ENCODE data around the gene OTUD5.

DNA sequence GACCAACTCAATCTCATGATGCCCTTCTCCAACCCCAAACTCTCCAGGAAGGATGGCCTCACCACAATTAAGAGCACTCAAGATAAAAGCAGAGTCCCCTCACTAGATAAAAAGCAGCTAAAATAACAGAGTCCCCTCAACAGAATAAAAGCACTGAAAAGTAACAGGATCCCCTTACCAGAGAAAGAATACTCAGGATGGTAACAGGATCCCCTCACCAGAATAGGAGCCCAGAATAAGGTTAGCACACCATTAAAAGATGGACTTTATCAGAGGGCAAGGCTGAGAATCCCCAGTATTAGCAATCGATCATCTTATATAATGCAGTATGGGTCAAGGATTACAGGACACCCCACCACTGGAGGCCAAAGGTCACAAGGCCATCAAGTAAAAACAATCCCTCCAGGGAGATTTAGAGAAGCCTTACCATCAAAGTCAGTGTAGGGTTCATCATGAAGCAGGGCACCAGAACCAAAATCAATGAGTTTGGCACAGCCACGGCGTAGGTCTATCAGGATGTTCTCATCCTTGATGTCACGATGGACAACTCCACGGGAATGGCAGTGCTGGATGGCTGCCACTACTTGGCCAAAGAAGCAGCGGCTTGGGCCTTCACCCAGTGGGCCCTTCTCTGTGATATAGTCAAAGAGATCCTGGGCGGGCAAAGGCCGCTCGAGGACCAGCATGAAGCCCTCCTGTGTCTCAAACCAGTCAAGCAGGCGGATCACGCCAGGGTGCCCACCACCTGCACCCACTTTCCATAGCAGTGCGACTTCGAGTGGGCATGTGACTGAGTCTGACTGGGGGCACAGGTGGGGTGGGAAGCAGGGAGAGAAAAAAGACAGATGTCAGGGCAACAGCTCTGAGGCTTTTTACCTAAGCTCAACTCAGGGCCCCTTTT is 42.6 kb downstream of the OTUD5 start:
- TF ChIP-seq, protein P1, sequence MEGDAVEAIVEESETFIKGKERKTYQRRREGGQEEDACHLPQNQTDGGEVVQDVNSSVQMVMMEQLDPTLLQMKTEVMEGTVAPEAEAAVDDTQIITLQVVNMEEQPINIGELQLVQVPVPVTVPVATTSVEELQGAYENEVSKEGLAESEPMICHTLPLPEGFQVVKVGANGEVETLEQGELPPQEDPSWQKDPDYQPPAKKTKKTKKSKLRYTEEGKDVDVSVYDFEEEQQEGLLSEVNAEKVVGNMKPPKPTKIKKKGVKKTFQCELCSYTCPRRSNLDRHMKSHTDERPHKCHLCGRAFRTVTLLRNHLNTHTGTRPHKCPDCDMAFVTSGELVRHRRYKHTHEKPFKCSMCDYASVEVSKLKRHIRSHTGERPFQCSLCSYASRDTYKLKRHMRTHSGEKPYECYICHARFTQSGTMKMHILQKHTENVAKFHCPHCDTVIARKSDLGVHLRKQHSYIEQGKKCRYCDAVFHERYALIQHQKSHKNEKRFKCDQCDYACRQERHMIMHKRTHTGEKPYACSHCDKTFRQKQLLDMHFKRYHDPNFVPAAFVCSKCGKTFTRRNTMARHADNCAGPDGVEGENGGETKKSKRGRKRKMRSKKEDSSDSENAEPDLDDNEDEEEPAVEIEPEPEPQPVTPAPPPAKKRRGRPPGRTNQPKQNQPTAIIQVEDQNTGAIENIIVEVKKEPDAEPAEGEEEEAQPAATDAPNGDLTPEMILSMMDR (IDR thresholded peaks at IDR 0.05), result no peak
- no peak for TF ChIP-seq POLR2A (IDR thresholded peaks at IDR 0.05)
- TF ChIP-seq POLR2AphosphoS5 (IDR thresholded peaks at IDR 0.05), result no peak
- no peak for TF ChIP-seq EP300 (IDR thresholded peaks at IDR 0.05)
